ENCODE results near the gene DLK1. TPM values are rescaled to one million over a fixed set of nuclear protein-coding genes. Genes with fewer than 3 reads are reported as not detected.

The DLK1 gene
- total RNA-seq, 1 donor from 2014 or later = 0.39 TPM

- no peak for DNase-seq (ENCODE audit: low spot score)
Observed at GRCh38 chr14:100693877-100694578, 32.7 kb upstream of the DLK1 start.

- no peak for DNase-seq (ENCODE audit: low spot score)
Observed at GRCh38 chr14:100694579-100695422, 31.9 kb upstream of the DLK1 start.

- no peak for DNase-seq (ENCODE audit: low spot score)
Observed at GRCh38 chr14:100695423-100695738, 31.3 kb upstream of the DLK1 start.

GRCh38 chr14:100696008-100696407, 30.7 kb upstream of the DLK1 start:
- no peak for DNase-seq (ENCODE audit: low spot score)

GRCh38 chr14:100696590-100696989, 30.1 kb upstream of the DLK1 start:
- DNase-seq (ENCODE audit: low spot score) = no peak

- DNase-seq (ENCODE audit: low spot score) = no peak
Observed at GRCh38 chr14:100698066-100698465, 28.6 kb upstream of the DLK1 start.

GRCh38 chr14:100698666-100699448, 27.8 kb upstream of the DLK1 start:
- no peak for DNase-seq (ENCODE audit: low spot score)

GRCh38 chr14:100701314-100701713, 25.4 kb upstream of the DLK1 start:
- no peak for DNase-seq (ENCODE audit: low spot score)

- DNase-seq (ENCODE audit: low spot score) = no peak
Observed at GRCh38 chr14:100702590-100702989, 24.1 kb upstream of the DLK1 start.

GRCh38 chr14:100703386-100704220, 23.1 kb upstream of the DLK1 start:
- DNase-seq (ENCODE audit: low spot score) = peak; percentile 78

GRCh38 chr14:100706200-100706599, 20.5 kb upstream of the DLK1 start:
- no peak for DNase-seq (ENCODE audit: low spot score)

GRCh38 chr14:100706860-100707259, 19.8 kb upstream of the DLK1 start:
- no peak for DNase-seq (ENCODE audit: low spot score)

GRCh38 chr14:100708425-100709288, 18.0 kb upstream of the DLK1 start:
- DNase-seq (ENCODE audit: low spot score) = no peak

- no peak for DNase-seq (ENCODE audit: low spot score)
Observed at GRCh38 chr14:100709289-100710284, 17.1 kb upstream of the DLK1 start.

- no peak for DNase-seq (ENCODE audit: low spot score)
Observed at GRCh38 chr14:100710391-100710790, 16.3 kb upstream of the DLK1 start.

- DNase-seq (ENCODE audit: low spot score) = no peak
Observed at GRCh38 chr14:100710826-100711462, 15.7 kb upstream of the DLK1 start.

- DNase-seq (ENCODE audit: low spot score) = no peak
Observed at GRCh38 chr14:100711493-100711892, 15.2 kb upstream of the DLK1 start.

- DNase-seq (ENCODE audit: low spot score) = no peak
Observed at GRCh38 chr14:100712490-100712889, 14.2 kb upstream of the DLK1 start.

GRCh38 chr14:100713705-100714104, 13.0 kb upstream of the DLK1 start:
- DNase-seq (ENCODE audit: low spot score) = no peak

Data from ureter (tissue), 1 donor.